ENCODE data around the gene LRRC30.
"Not testable (repeated sequence)": the region's sequence is repeated elsewhere in the genome, so short reads cannot be mapped to it uniquely, and the experiment has no call there.

GRCh38 chr18:7203601-7204000, 27.3 kb upstream of the LRRC30 start:
- TF ChIP-seq PPARA (CRISPR knock-in tag; IDR thresholded peaks at IDR 0.05; ENCODE audit: borderline replicate concordance); TSHZ2 (CRISPR knock-in tag; IDR thresholded peaks at IDR 0.05); PATZ1 (CRISPR knock-in tag; IDR thresholded peaks at IDR 0.05; ENCODE audit: borderline replicate concordance); ZNF565 (CRISPR knock-in tag; conservative IDR thresholded peaks at IDR 0.05; ENCODE audit: low read depth); POU6F1 (CRISPR knock-in tag; IDR thresholded peaks at IDR 0.05; ENCODE audit: borderline replicate concordance, low read depth); SNAI2 (CRISPR knock-in tag; IDR thresholded peaks at IDR 0.05); ZNF8 (CRISPR knock-in tag; IDR thresholded peaks at IDR 0.05); RARB (CRISPR knock-in tag; IDR thresholded peaks at IDR 0.05); ZFP30 (CRISPR knock-in tag; IDR thresholded peaks at IDR 0.05); ZFP3 (CRISPR knock-in tag; IDR thresholded peaks at IDR 0.05): not testable (repeated sequence)
